Spleen (tissue), 7 donors: ENCODE data around the gene GCSAM.

ENCODE experiments used
- CTCF ChIP-seq, 11 experiments: fragments of 200-600 bp in 7 of 11; fragments of 450-650 bp in 4 of 11; sonication (generic) in 4 of 11; IDR thresholded peaks in 8 of 11; conservative IDR thresholded peaks in 3 of 11; 1 replicate in 7 of 11; 2 replicates in 4 of 11; pipeline versions ENCODE4 v1.4.0 to v1.8.0; 2016 to 2021; ENCODE audit warnings: antibody characterized with exemption in 11 of 11, inconsistent platforms in 4 of 11, mild to moderate bottlenecking in 1 of 11
- POLR2A ChIP-seq, 3 donors: fragments of 450-650 bp; IDR thresholded peaks; one replicate each; pipeline ENCODE4 v1.5.1; 2017; ENCODE audit warnings: antibody characterized with exemption in 3 of 3, mild to moderate bottlenecking in 1 of 3
- POLR2AphosphoS5 ChIP-seq, 3 donors: sonication (generic); formaldehyde crosslinking; IDR thresholded peaks; one replicate each; pipeline ENCODE4 v1.5.1; 2017; ENCODE audit warnings: antibody characterized with exemption in 3 of 3
- donor health status: DM: no; HTN: no; CAD: no; lungs with moderate emphysema.
- donor health status: DM: no; HTN: no; CAD: no.
- donor health status: DM: no; HTN: no; CAD: no.

- TF ChIP-seq CTCF (IDR thresholded peaks at IDR 0.05 in 8 of 11, conservative IDR thresholded peaks at IDR 0.05 in 3 of 11) (no peak), POLR2A (IDR thresholded peaks at IDR 0.05) (no peak), POLR2AphosphoS5 (IDR thresholded peaks at IDR 0.05) (no peak)
Observed at GRCh38 chr3:112088944-112089343, 44.1 kb downstream of the GCSAM start.
